ELR (cell line): ENCODE measurements around the gene ISOC2.
"Not testable (repeated sequence)": the region's sequence is repeated elsewhere in the genome, so short reads cannot be mapped to it uniquely, and the experiment has no call there.

Experiments used
- DNase-seq: peaks from one replicate; pipeline ENCODE4 v3.0.0-alpha.2; 2015; ENCODE audit warnings: low read depth

ISOC2 gene

DNA sequence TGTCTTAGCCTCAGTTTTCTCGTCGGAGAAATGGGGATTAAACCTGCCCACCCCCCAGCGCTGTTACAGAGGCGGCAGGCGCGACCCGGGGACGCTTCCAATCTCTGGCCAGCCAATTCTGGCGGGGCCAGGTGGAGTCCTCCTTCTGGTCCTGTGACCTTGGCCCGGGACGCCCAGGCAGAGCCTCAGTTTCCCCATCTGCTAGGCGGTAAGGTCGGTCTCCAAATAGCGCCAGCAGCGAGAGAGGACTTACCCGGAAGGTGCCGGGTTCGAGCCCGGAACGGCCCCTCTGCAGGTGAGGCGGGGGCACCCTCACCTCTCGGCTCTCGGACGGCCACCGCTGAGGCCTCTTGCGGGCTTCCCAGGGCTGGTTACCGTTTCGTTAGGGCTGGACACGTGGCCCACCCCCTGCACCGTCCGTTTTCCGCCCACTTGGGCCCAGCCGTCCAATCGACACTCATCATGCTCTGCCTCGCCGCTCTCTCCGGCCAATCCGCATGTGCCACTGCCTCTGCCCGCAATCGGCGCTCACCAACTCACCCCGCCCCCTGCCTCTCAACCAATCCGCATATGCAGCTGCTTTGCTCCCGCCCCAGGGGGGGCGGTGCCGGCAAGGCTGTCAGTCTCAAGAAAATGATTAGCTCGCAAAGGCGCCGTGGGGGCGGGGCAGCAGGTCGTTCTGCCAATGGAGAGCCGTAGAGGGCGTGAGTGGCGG lies at the start of gene ISOC2:
ISOC2 (minus strand) TSS at position 384 of the 715 bp plus-strand sequence. CDS start 5,156 bp downstream, outside the sequence.
- DNase-seq: peak; percentile 99

- DNase-seq: no peak
These were observed 46.7 kb upstream of the ISOC2 start for GRCh38 chr19:55508120-55508519.

GRCh38 chr19:55504981-55505380 lies 43.5 kb upstream of the ISOC2 start:
- DNase-seq: no peak

- no peak for DNase-seq
These were observed 42.8 kb upstream of the ISOC2 start for GRCh38 chr19:55504252-55504603.

GRCh38 chr19:55503502-55504251 lies 42.2 kb upstream of the ISOC2 start:
- peak; percentile 91 for DNase-seq

DNA sequence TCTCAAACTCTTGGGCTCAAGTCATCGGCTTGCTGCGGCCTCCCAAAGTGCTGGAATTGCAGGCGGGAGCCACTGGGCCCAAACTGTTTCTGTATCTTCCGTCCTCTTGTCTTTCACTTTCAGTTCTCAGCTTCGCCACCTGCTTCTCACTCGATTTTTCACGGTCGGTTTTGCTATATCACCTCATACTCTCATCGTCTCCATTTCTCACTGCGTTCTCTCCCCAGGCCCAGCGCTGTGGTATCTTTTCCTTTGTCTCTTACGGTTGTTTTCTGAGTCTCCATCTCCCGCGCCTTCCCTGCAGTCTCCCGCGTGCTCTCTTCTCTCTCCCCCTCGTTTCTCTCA lies 41.7 kb upstream of the ISOC2 start:
- DNase-seq: no peak

DNA sequence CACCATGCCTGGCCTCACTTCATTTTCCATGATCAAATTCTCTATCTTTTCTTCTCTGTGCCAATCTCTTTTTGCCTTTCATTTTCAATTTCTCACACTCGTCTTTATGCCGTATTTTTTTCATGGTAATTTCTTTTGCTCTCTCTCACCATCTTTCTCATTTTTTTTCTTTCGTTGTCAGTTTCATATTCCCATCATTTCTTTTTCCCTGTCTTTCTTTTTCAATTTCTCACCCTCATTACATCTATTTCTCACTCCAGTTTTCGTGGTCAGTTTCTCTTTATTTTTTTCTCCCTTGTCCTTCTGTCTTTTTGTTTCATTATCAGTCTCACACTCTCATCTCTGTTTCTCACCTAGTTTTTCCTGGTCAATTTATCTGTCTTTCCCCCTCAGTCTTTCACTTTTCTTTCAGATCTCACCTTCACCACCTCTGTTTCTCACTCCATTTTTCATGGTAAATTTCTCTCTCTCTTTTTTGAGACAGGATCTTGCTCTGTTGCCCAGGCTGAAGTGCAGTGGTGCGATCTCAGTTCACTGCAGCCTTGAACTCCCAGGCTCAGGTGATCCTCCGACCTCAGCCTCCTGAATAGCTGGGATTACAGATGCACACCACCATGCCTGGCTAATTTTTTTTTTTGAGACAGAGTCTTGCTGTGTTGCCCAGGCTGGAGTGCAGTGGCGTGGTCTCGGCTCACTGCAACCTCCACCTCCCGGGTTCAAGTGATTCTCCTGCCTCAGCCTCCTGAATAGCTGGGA lies 40.9 kb upstream of the ISOC2 start:
- no peak for DNase-seq

DNA sequence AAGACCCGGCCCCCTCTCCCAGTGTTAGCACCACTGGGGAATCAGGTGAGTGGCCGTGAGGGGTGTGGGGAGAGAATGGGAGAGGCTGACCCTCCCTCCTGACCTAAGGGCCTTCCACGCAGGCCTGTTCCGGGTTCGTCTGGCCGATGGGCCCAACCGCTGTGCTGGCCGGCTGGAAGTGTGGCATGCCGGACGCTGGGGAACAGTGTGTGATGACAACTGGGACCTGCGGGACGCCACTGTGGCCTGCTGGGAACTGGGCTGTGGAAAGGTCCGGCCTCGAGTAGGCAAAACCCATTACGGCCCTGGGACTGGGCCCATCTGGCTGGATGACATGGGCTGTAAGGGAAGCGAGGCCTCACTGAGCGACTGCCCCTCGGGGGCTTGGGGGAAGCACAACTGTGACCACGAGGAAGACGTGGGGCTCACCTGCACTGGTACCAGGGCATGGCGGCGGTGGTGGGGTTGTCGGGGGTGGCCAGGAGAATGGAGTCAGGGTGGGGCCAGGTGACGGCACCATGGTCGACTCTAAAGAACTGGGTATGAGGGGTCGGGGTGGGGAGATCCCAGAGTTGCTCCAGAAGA lies 39.0 kb upstream of the ISOC2 start:
- DNase-seq: no peak

- DNase-seq: no peak
These were observed 36.9 kb upstream of the ISOC2 start for GRCh38 chr19:55498246-55498840.

DNA sequence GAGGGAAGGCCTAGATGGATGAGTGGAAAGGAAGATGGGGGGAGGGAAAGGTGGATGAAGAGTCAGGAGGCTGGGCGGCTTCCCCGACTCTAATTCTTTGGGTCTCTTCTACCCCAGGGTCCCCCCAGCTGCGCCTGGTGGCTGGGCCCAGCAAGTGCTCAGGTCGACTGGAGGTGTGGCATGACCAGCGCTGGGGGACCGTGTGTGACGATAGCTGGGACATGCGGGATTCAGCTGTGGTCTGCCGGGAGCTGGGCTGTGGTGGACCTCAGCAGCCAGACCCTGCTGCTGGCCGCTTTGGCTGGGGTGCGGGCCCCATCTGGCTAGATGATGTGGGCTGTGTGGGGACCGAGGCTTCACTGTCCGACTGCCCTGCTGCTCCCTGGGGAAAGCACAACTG lies 36.3 kb upstream of the ISOC2 start:
- DNase-seq: no peak

DNA sequence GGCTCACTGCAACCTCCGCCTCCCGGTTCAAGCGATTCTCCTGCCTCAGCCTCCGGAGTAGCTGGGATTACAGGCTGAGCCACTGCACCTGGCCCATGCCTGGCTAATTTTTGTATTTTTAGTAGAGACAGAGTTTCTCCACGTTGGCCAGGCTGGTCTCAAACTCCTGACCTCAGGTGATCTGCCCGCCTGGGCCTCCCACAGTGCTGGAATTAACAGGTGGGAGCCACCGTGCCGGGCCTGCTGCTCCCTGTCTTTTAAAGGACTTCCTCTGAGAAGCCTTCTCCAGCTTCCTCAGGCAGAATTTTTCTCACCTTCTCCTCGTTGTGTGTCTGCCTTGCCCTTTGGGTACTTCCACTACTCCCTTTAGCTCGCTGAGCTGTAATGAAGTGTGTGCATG lies 35.4 kb upstream of the ISOC2 start:
- DNase-seq: not testable (repeated sequence)

DNA sequence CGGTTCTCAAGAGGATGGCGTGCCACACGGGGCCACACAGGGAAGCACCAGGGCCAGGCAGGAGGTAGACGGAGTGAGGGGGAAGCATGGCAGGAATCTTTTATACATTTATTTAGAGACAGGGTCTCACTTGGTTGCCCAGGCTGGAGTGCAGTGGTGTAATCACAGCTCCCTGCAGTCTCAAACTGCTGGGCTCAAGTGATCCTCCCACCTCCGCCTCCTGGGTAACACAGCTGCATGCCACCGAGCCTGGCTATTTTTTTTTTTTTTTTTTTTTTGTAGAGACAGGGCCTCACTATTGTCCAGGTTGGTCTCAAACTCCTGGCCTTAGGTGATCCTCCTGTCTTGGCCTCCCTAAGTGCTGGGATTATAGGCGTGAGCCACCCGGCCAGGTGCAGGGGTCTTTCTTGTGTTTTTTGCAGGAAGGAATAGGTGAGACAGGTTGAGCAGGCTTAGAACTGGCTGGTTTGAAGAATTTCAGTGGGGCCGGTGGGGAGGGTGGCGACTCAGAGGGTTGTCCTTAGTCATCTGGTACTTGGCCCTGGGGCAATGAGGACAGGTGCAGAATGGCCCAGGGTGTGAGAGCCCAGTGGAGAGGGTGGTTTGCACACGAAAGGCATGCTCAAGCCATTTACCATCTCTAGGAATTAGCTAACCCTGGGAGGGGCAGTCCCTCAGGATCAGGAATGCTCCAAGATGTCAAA lies 34.4 kb upstream of the ISOC2 start:
- peak; percentile 40 for DNase-seq

GRCh38 chr19:55494172-55494761 lies 32.8 kb upstream of the ISOC2 start:
- DNase-seq: peak; percentile 72

- DNase-seq: peak; percentile 23
These were observed 32.3 kb upstream of the ISOC2 start for GRCh38 chr19:55493645-55494171.

GRCh38 chr19:55493052-55493644 lies 31.7 kb upstream of the ISOC2 start:
- DNase-seq: peak; percentile 61

- DNase-seq: no peak
These were observed 31.0 kb upstream of the ISOC2 start for GRCh38 chr19:55492362-55492944.

GRCh38 chr19:55491546-55492360 lies 30.3 kb upstream of the ISOC2 start:
- no peak for DNase-seq

- DNase-seq: no peak
These were observed 29.3 kb upstream of the ISOC2 start for GRCh38 chr19:55490478-55491432.
